Left ventricle myocardium superior (tissue), 1 donor: ENCODE data around the gene PAQR4. TPM values are rescaled to one million over a fixed set of nuclear protein-coding genes. Genes with fewer than 3 reads are reported as not detected.

Experiments used
- ATAC-seq: fragments of 200-7000 bp; cut with Tn5 transposase; one replicate; pipeline ENCODE4 v1.9.1; 2020; ENCODE audit warnings: mild to moderate bottlenecking, moderate library complexity
- DNase-seq: peaks from one replicate; pipeline ENCODE4 v3.0.0-alpha.2; 2020
- intact Hi-C: fragments of 100-400 bp; cut with micrococcal nuclease; formaldehyde crosslinking; loops from one replicate; pipeline ENCODE4 v1.11.0; 2022
- total RNA-seq: library from RNA; stranded (reverse); fragmentation: NEBNext Ultra II Directional; extraction: Animal tissue kit (Norgen Biotek cat#: 25700); gene quantifications from one replicate; pipeline ENCODE4 v1.2.1, GENCODE V29; 2021
- donor health status: DM: no; HTN: yes; CAD: no; lungs with severe emphysema.

PAQR4 gene
- total RNA-seq, 1 donor from 2014 or later, result 7.9 TPM

DNA sequence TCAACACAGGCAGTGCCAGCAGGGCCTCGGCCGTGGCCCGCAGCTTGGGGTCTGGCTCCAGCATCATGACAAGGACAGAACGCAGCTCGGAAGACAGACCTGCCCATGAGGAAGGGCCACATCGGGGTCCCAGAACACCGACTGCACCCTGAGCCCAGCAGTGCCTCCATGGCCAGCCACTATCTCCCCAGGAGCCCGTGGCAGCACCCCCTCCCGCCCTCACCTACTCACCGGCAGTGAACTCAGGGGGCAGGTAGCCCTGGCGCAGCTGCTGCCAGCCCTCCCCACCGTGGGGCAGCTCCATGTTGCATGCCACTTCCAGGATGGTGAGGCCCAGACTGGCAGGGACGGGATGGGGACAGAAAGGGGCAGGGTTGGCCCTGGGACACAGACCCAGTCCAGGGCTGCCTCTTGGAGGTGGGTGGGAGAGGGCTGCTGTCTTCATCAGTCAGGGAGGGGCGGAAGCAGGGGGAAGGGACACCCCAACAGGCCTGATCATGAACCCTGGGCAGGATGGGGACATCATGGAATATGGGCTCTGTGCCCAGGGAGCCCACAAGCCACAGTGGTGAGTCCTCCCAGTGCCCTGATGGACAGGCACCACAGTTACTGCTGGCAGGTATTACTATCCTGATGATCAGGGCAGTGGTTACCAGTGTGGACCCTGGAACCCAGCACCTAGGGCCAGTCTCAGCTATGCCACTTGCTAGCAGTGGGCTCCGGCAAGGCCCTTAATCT, 5.3 kb downstream of the PAQR4 start:
- DNase-seq (no peak), ATAC-seq (no peak)
- intact Hi-C loops, result no loop called here

DNA sequence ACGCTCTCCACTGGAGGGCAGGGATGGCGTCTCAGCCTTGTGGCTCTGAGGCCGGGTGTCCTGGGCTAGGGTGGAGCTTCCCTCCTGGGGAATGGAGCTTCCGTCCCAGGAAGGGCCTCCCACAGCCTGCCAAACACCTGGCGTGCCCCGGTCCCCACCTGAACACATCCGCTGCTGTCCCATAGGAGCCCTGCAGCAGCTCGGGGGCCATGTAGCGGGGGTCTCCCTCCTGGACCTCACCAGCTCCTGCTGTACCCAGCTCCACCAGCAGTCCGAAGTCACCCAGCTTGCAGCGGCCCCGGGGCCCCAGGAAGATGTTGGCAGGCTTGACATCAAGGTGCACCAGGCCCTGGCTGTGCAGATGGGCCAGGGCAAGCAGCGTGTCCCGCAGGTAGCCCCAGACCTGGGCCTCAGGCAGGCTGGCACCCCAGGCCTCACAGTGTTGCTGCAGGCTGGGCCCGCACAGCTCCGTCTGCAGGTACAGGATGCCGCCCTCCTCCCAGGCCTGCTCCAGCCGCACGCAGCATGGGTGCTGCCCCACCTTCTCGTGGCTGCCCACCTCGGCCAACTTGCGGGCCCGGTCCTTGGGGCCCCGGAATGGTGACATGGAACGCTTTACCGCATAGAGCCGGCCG, 6.1 kb downstream of the PAQR4 start:
- intact Hi-C loops, result no loop called here
- ATAC-seq (no peak), DNase-seq (no peak)

DNA sequence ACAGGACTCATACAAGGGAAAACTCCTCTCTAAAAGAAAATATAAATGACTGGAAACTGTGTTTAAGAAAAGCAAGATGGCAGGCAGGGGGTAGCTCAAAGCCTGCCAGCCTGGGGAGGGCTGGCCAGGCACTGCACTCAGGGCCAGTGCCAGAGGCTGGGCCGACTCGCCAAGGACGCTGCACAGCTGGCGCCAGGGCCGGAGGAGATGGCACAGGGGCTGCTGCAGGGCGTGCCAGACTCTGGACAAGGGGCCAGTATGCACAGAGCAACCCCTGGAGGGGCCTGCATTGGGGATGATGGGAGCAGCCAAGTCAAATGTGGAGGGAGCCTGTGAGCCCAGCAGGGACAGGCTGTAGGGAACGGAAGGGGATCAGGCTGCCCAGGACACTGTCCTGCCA, 7.1 kb downstream of the PAQR4 start:
- ATAC-seq (no peak), DNase-seq (no peak)
- intact Hi-C loops, result no loop called here

DNA sequence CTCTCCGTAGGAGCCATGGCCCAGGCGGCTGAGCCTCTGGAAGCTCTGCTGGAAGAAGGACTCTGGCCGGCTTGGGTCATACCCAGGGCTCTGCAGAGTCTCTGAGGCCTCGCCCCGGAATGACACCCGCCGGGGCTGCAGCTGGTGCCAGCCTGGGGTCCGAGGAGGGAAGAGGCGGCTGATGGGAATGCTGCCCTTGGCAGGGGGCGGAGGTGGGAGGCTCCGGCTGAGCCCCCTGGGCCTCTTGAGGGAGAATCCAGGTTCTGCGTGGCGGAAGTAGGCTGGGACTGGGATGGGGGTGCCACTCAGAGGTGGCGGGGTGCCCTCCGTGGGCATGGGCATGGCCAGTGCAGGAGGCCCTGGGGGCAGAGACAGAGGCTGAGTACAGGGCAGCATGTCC, 7.5 kb downstream of the PAQR4 start:
- ATAC-seq, result no peak
- intact Hi-C loops, result no loop called here
- no peak for DNase-seq

DNA sequence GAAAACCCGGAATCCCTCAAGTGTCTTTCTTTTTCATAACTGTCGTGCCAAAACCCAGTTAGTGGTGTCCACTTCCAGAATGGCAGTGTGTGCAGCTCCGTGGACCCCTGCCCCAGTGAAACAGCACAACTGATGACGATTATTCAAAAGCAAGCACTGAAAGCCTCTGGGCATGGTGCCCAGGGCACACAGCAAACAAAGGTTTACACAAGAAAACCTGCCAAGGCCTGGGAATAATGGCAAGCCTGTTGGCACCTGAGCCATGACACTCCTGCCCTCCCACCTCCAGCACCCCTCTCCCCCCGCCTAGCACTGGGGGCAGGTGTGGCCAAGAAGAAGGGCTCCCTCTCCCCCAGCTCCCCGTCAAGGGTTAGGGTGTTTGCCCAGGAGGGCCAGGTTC, 8.3 kb downstream of the PAQR4 start:
- no peak for DNase-seq
- ATAC-seq, result no peak
- intact Hi-C loops, result no loop called here

DNA sequence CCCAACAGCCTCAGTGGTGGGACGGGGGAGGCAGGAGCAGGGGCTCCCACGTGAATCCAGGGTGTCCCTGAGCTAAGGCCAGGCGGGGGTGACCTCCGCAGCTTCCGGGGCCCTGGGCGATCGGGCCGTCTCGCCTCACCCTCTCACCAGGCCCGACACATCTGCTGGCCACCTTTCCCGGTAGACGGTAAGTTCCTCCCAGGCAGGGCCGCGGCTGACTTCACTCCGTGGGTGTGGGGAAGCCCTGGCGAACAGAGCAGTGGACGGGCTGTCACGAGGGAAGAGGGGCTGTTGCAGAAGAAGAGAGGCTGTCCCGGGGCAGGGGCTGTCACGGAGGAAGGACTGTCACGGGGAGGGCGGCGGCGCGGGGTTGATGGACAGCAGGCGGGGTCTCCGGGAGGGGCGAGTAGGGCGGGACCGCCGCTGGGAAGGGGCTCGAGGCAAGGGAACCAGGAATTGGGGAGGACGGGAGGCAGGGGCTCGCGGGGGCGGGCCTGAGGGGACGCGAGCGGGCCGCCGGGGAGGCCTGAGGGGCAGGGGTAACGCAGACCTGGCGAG, 10.6 kb downstream of the PAQR4 start:
- DNase-seq (no peak), ATAC-seq (no peak)
- intact Hi-C loops, result no loop called here

DNA sequence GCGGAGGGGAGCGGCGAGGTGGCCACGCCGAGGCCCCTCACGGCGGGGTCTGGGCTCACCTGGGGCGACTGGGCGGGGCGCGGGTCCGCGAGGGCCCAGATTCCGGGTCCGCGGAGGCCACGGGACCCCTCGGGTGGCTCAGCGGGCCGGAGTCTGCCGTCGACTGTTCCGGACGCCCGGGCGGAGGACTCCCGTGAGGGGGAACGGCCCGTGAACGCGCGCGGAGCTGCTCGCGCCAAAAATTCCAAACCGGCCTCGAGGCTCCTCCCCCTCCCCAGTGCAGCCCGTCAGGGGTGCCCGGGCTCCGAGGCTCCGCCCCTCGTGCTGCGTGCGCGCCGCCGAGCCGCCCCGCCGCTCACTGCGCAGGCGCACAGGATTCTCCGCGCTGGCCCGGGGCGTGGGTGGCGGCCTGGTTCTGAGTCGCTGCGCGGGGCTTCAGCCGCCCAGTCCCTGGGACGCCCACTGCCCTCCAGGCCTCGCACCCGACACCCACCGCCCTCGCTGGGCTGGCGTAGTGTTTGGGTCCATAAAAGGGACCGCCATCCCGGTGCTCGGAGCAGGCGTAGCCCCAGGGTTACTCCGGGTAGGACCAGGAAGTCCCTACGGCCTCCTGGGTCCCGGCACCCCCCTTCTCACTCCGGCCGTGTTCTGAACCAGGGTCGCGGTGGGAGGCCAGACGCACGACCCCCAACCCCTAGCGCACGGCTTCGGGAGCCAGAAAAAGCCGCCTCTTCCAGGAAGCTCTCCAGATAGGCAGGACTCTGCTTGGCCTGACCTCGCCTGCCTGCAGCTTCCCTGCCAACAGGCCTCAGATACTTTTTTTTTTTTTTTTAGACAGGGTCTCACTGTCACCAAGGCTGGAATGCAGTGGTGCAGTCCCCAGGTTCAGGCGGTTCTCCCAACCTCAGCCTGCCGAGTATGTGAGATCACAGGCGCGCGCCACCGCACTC, 11.4 kb downstream of the PAQR4 start, which contains the start of gene PKMYT1:
TSS of gene PKMYT1 (minus strand) at position 220 of the 950 bp plus-strand sequence. CDS start 789 bp downstream, outside the sequence.
- peak; percentile 97 for DNase-seq
- intact Hi-C loops, result no loop called here
- peak; percentile 95 for ATAC-seq

DNA sequence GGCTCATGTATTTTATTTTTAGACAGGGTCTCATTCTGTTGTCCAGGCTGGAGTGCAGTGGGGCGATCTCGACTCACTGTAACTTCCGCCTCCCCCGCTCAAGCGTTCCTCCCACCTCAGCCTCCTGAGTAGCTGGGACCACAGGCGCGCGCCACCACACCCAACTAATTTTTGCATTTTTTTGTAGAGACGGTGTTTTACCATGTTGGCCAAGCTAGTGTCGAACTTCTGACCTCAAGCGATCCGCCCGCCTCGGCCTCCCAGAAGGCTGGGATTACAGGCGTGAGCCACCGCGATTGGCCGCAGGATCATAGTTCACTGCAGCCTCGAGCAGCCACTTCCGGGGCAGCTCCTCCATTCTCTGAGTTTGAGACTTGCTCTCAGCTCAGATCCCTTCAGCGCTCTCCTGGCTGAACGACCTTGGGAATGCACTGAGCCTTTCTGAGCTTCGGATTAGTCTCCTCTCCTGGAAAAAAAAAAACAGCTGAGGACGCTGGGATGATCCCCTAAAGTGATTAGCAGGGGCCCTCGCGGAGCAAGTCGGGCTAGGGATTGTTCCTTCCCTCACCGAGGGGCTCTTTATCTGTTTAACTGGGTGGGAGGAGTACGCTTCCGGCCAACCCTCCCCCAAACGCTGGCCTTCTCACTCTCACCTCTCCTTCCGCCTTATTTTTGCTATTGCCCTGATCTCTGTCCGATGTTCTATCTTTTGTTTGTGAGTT, 12.2 kb downstream of the PAQR4 start:
- DNase-seq (no peak), ATAC-seq (no peak)
- intact Hi-C loops, result no loop called here

DNA sequence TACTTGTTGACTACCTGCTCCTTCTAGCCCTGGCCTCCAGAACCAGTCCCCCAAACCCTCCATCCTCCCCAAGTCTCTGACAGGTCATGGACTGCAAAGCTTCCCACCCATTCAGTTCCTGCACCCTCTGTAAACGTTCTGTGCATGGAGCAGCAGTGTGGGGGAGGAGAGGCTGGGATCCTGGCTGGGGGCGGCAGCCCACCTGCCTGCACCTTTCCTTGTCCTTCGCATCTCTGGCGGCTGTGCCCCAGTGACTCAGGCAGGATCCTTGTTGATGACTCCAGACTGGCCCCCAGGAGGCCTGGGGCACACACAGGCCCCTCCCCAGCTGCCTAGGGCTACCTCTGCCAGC, 12.7 kb downstream of the PAQR4 start:
- intact Hi-C loops, result no loop called here
- ATAC-seq (no peak), DNase-seq (no peak)

DNA sequence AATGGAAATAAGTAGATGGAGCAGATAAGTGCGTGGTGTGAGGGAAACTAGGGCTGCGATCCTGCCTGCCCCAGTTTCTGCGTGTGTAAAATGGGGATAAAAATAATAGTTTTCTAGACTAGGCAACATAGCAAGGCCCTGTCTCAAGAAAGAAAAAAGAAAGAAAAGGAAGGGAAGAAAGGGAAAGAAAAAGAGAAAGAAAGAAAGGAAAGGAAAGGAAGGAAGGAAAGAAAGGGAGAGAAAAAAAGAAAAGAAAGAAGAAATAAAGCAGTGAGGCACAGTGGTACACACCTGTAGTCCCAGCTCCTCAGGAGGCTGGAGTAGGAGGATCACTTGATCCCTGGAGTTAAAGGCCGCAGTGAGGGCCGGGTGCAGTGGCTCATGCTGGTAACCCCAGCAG, 13.3 kb downstream of the PAQR4 start:
- DNase-seq (no peak), ATAC-seq (no peak)
- intact Hi-C loops, result no loop called here

DNA sequence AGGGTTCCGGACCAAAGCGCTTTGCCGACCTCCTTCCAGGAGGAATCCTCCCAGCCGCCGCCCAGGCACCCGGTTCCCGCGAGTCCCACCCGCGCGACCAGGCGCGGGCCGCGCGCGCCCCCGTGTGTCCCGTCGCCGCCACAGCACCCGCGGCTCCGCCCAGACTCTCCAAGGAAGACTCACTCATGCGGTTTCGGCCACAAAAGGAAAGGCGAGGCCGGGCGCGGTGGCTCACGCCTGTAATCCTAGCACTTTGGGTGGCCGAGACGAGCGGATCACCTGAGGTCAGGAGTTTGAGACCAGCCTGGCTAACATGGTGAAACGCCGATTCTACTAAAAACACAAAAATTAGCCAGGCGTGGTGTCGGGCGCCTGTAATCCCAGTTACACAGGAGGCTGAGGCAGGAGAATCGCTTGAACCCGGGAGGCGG, 14.6 kb downstream of the PAQR4 start:
- DNase-seq (peak; percentile 89), ATAC-seq (peak; percentile 39)
- intact Hi-C loops, result no loop called here

DNA sequence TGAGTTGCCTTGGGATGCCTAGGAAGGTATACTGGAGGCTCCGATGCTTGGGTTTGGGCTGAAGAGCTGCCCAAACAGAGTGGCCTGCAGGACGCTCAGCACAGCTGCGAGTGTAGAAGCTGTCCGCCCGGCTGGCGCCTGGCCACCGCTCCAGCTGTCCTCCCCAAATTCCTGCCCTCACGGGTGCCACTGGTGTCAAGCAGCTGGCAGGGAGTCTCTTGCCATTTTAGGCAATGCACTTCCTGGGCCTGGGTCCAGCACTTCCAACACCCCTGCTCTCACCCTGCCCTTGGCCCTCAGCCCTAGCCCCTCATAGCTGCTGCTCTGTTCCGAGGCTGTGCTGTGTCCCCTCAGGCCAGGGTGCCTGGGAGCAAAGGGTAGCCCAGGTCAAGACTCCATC, 16.3 kb downstream of the PAQR4 start:
- DNase-seq, result peak; percentile 73
- intact Hi-C loops, result no loop called here
- ATAC-seq, result peak; percentile 53

DNA sequence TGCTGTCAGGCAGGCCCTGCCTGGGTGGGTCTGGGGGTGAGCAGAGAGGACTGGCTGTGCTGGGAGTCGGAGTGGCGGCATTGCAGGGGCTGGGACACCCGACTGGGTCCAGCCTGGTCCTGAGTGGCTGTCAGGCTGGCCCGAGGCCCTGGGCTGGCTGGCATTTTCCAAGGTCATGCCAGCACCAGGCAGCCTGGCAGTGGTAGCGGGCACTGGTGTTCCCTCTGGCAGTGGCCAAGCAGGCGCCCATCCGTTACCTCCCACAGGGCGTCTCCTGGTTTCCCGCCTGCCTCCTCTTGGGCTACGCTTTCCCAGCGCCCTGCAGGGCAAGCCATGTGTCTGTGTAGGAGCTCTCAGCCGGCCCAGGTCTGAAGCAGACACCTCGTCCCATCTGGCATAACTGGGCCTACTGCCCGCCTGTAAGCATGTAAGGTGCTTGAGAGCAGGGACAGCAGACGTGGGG, 16.8 kb downstream of the PAQR4 start:
- intact Hi-C loops, result no loop called here
- ATAC-seq (peak; percentile 84), DNase-seq (peak; percentile 84)

DNA sequence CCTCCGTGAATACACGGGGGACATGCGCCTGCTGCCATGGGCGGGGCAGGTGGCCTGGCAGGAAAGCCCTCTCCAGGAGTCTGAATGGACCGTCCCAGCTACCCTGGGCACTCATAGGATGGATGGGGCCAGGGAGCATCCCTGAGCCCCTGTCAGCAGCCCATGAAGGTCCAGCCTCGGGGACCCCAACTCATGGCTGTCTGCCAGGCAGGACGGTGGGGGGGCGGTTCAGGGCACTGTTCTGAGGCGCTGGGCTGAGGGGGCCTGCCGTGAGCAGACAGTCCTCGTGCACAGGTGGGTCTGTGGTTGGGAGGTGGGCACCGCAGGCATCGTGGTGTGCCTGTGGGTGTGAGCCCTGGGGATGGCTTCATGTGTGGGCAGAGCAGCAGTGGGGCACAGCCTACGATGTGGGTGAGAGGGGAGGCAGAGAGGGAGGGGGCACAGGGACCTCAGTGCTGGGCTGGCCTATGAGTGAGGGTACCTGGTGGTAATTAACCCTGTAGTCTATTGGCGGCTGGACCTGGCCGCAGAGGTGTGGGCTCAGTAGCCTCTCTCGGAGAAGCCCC, 17.6 kb downstream of the PAQR4 start:
- intact Hi-C loops, result no loop called here
- ATAC-seq (no peak), DNase-seq (no peak)

DNA sequence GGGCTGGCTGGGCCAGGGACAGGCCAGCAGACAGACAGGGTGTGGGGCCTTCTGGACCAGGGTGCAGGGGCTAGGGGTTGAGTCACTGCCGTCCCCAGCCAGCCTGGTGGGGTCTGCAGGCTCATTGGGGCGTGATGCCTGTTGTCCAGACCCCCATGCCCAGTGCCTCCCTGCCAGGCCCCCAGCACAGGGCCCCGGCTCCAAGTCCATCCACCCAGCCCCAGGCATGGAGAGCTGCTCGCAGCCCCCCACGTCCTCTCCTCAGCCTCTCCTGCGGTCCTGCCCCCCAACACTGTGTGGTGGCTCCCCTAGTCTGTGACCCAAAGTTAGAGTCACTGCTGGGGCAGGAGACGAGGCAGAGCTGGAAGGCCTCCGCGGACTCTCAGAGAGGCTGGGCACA, 18.1 kb downstream of the PAQR4 start:
- no peak for DNase-seq
- intact Hi-C loops, result no loop called here
- ATAC-seq, result no peak

DNA sequence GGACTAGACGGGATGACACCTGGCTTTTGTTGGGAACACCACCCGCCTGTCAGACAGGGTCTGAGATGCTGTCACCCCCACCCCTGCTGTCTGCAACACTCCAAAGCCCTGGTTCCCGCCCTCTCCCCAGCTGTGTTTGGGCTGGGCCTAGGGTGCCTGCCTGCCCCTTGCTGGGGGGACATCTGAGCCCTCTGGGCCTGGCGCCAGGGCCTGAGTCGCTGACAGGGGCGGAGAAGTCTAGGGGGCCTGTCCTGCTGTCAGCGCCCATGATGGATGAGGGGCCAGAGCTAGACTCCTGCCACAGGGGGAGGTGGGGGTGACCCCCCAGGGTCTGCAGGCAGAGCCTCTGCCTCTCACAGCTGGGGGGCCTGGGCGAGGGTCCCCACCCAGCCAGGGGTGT, 18.7 kb downstream of the PAQR4 start:
- intact Hi-C loops, result no loop called here
- DNase-seq, result no peak
- ATAC-seq, result no peak

DNA sequence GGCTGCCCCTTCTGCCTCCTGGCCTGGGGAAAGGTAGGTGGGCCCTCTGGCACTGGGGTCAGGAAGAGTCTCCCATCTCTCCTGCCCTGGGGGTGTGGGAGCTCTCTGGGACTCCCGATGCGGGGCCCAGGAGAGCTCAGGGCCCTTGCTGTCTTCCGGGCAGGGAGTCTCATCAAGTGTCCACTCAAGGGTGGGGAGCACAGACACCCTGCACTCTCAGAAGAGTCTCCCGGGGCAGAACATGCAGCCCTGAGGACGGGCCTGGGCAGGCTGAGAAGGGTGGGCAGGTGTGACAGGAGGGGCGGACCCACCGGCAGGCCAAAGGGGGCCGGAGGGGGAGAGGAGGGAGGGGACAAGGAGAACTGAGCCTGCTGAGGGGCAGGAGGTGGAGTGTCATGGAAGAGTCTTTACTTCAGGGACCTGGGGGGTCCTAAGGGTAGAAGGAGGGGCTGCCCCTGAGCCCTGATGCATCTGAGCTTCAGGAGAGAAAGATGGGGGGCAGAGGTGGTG, 19.5 kb downstream of the PAQR4 start:
- intact Hi-C loops, result no loop called here
- ATAC-seq (no peak), DNase-seq (no peak)

DNA sequence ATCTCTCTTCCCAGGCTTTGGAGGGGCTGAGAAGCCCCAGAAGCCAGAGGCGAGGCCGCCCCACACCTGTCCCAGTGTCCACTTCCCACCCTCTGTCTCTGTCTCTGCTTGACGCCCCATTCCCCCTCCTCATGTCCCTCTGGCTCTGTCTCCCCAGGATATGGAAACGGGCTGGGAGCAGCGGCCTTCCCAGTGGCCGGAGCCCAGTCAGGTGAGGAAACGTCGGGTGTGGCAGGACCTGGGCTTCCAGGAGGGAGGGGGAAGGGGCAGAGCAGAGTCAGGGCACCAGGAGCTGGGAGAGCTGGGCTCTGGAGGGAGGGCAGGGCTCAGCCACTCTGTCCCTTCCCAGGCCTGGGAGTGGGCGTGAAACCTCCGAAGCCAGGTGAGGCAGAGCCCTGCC, 21.7 kb downstream of the PAQR4 start:
- no peak for ATAC-seq
- DNase-seq, result no peak
- intact Hi-C loops, result no loop called here
